ENCODE measurements around the gene PCSK6.

Gene PCSK6

GRCh38 chr15:101489599-101490407, at the start of gene PCSK6:
PCSK6 (minus strand) TSS chr15:101489707; CDS start chr15:101489670, 37 bp downstream.
- DNase-seq = peak; percentile 28

- no peak for DNase-seq
These were observed 49.5 kb upstream of the PCSK6 start for GRCh38 chr15:101538996-101539395.

GRCh38 chr15:101538177-101538576, 48.7 kb upstream of the PCSK6 start:
- DNase-seq = no peak

GRCh38 chr15:101537483-101538080, 48.1 kb upstream of the PCSK6 start:
- DNase-seq = no peak

GRCh38 chr15:101536875-101537405, 47.4 kb upstream of the PCSK6 start:
- no peak for DNase-seq

- DNase-seq = no peak
These were observed 46.8 kb upstream of the PCSK6 start for GRCh38 chr15:101536166-101536874.

GRCh38 chr15:101535170-101535902, 45.8 kb upstream of the PCSK6 start:
- DNase-seq = no peak

GRCh38 chr15:101534376-101534970, 45.0 kb upstream of the PCSK6 start:
- no peak for DNase-seq

GRCh38 chr15:101533371-101534140, 44.0 kb upstream of the PCSK6 start:
- no peak for DNase-seq

- DNase-seq = no peak
These were observed 43.4 kb upstream of the PCSK6 start for GRCh38 chr15:101532865-101533264.

- no peak for DNase-seq
These were observed 41.7 kb upstream of the PCSK6 start for GRCh38 chr15:101531170-101531569.

GRCh38 chr15:101530224-101530958, 40.9 kb upstream of the PCSK6 start:
- no peak for DNase-seq

- DNase-seq = no peak
These were observed 39.4 kb upstream of the PCSK6 start for GRCh38 chr15:101528917-101529299.

- no peak for DNase-seq
These were observed 38.8 kb upstream of the PCSK6 start for GRCh38 chr15:101528108-101528916.

GRCh38 chr15:101526890-101527289, 37.4 kb upstream of the PCSK6 start:
- DNase-seq = no peak

GRCh38 chr15:101526442-101526841, 36.9 kb upstream of the PCSK6 start:
- DNase-seq = no peak

GRCh38 chr15:101526021-101526420, 36.5 kb upstream of the PCSK6 start:
- no peak for DNase-seq

GRCh38 chr15:101525087-101525669, 35.7 kb upstream of the PCSK6 start:
- no peak for DNase-seq

GRCh38 chr15:101523560-101523940, 34.0 kb upstream of the PCSK6 start:
- DNase-seq = peak; percentile 84
